ENCODE results near the gene PLAGL1.
A peak's percentile ranks its signal among the peaks of the same experiment; 100 is the strongest.
"Not testable (repeated sequence)": the region's sequence is repeated elsewhere in the genome, so short reads cannot be mapped to it uniquely, and the experiment has no call there.

Gene PLAGL1, protein sequence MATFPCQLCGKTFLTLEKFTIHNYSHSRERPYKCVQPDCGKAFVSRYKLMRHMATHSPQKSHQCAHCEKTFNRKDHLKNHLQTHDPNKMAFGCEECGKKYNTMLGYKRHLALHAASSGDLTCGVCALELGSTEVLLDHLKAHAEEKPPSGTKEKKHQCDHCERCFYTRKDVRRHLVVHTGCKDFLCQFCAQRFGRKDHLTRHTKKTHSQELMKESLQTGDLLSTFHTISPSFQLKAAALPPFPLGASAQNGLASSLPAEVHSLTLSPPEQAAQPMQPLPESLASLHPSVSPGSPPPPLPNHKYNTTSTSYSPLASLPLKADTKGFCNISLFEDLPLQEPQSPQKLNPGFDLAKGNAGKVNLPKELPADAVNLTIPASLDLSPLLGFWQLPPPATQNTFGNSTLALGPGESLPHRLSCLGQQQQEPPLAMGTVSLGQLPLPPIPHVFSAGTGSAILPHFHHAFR

DNA sequence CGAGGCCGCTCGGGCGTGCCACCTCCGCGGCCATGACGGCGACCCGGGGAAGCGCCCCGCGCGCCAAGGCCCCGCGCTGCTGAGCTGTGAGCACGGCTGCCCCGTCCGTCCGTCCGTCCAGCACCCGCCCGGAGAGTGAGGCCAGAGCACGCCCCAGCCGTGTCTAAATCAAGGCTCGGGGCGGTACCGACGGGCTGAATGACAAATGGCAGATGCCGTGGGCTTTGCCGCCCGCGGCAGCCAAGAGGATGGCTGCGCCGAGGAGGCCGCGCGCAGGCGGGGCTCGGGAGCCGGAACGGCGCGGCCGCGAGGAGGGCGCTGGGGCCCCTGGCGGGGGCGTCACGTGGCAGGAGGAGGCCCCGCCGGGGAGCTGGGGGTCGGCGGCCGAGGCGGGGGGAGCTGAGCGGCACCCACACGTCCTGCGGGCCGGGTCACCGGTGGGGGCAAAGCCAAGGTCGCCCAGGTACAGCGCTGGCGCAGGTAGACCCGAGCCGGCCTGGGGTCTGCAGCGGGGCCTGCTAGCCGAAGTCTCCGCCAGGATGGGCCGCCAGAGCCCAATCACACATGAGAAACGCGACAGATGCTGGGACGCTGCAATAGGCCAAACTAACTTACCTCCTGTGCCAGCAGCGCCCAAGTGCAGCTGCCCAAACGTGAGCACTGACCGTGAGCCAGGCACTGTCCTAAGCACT lies at the start of gene PLAGL1:
TSS of gene PLAGL1 (minus strand) at position 140 of the 692 bp plus-strand sequence. CDS start 60,123 bp downstream, outside the sequence.
- POLR2A ChIA-PET (ENCODE audit: low non-redundant PET) = no interaction called here
- peak within 1 kb of the TSS; percentile 65 for H3K27ac ChIP-seq
- DNase-seq (ENCODE audit: low spot score) = peak; percentile 28
- CTCF ChIA-PET = interaction anchor here (0.6 to 1.2 kb wide), 3 partner anchors 66 to 433 kb away, joined by 3 to 9 read pairs (median 4); no protein-coding TSS in a partner anchor
- TF ChIP-seq, protein P1, sequence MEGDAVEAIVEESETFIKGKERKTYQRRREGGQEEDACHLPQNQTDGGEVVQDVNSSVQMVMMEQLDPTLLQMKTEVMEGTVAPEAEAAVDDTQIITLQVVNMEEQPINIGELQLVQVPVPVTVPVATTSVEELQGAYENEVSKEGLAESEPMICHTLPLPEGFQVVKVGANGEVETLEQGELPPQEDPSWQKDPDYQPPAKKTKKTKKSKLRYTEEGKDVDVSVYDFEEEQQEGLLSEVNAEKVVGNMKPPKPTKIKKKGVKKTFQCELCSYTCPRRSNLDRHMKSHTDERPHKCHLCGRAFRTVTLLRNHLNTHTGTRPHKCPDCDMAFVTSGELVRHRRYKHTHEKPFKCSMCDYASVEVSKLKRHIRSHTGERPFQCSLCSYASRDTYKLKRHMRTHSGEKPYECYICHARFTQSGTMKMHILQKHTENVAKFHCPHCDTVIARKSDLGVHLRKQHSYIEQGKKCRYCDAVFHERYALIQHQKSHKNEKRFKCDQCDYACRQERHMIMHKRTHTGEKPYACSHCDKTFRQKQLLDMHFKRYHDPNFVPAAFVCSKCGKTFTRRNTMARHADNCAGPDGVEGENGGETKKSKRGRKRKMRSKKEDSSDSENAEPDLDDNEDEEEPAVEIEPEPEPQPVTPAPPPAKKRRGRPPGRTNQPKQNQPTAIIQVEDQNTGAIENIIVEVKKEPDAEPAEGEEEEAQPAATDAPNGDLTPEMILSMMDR (conservative IDR thresholded peaks at IDR 0.05; ENCODE audit: low read depth) = no peak

DNA sequence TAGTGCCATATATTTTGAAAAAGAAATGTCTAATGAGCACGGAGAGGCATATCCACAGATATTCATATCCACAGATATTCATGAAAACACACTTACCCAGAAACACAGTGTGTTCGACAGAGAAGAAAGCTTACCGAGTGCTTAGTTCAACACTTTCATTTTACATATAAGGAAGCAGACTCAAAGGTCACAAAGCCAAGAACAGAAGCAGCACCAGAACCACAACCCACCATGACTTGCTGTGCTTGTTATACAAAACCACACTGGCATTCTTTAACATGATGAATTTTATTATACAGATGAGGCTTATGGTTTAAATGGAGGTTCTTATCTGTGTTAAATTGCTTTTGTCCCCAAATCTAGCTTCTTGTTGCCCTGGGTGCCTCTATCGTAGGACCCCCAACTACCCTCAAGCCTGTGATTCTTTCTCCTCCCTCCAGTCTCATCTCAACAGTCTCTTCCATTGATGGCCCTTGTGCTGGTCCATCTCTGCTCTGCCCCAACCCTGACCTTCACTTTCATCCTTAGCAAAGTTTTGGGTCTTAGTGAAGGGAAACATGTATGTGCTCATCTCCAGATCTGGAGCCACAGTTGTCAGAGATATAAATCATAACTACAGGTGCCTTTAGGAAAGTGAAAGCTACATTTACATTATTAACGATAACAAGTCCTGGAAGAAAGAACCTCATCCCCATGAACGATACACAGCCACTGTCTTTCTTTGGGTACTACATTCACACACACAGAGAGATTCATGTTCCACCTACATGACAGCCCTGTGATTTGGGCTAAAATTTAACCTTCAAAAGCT lies 47.3 kb upstream of the PLAGL1 start:
- ChIA-PET CTCF (no interaction called here), POLR2A (ENCODE audit: low non-redundant PET) (no interaction called here)
- TF ChIP-seq, protein P1 (conservative IDR thresholded peaks at IDR 0.05; ENCODE audit: low read depth) = no peak
- no peak for DNase-seq (ENCODE audit: low spot score)
- no peak overlapping the region for H3K27ac ChIP-seq

DNA sequence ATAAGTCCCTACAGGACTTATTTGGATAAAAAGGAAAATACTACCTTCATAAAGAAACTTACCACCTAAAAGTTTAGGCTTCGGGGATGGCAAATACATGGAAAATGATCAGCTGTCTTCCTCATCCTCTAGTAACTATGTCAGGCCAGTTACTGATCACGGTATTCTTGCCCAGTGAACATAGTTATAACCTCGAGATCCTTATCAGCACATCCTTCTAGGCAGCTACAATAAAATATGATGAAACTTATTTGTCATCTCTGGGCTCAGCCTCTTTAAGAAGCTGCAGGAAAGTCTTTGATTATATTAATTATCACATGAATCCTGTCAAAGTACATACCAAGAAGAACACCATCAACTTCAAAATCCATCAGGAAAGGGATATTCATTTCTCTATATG lies 45.5 kb upstream of the PLAGL1 start:
- POLR2A ChIA-PET (ENCODE audit: low non-redundant PET) = no interaction called here
- TF ChIP-seq, protein P1 (conservative IDR thresholded peaks at IDR 0.05; ENCODE audit: low read depth) = no peak
- H3K27ac ChIP-seq = no peak overlapping the region
- DNase-seq (ENCODE audit: low spot score) = no peak
- CTCF ChIA-PET = no interaction called here

DNA sequence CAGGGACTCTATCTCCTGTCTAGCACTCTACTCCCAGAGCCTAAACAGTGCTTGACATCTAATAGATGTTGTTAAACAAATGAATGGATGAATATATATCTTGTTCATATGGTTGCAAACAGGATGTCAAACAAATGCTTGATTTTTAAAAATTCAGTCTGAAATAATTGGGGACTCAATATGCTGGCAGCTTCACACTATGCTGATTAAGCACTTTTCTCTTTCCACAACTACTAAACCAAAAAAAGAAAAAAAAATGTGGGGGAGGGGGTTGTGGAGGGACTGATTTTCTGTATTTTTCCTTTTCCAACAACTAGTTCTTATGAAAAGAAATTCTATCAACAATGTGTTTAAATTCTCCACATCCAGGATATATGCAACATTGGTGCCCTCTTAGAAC lies 44.4 kb upstream of the PLAGL1 start:
- DNase-seq (ENCODE audit: low spot score) = no peak
- ChIA-PET POLR2A (ENCODE audit: low non-redundant PET) (no interaction called here), CTCF (no interaction called here)
- H3K27ac ChIP-seq = no peak overlapping the region
- TF ChIP-seq, protein P1 (conservative IDR thresholded peaks at IDR 0.05; ENCODE audit: low read depth) = no peak

DNA sequence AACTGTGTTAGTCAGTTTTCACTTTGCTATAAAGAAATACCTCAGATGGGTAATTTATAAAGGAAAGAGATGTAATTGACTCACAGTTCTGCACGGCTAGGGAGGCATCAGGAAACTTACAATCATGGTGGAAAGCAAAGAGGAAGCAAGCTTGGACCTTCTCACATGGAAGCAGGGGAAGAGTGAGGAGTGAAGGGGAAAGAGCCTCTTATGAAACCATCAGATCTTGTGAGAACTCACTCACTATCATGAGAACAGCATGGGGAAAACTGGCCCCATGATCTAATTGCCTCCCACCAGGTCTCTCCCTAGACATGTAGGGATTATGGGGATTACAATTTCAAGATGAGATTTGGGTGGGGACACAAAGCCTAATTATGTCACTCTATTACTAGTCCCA lies 41.3 kb upstream of the PLAGL1 start:
- H3K27ac ChIP-seq = no peak overlapping the region
- no peak for DNase-seq (ENCODE audit: low spot score)
- CTCF ChIA-PET = no interaction called here
- POLR2A ChIA-PET (ENCODE audit: low non-redundant PET) = no interaction called here
- TF ChIP-seq, protein P1 (conservative IDR thresholded peaks at IDR 0.05; ENCODE audit: low read depth) = no peak

DNA sequence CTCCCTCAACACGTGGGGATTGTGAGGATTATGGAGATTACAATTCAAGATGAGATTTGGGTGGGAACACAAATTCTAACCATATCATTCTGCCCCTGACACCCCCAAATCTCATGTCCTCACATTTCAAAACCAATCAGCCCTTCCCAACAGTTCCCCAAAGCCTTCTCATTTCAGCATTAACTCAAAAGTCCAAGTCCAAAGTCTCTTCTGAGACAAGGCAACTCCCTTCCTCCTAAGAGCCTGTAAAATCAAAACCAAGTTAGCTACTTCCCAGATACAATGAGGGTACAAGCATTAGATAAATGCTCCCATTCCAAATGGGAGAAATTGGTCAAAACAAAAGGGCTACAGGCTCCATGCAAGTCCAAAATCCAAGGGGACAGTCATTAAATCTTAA lies 39.6 kb upstream of the PLAGL1 start:
- H3K27ac ChIP-seq = no peak overlapping the region
- TF ChIP-seq, protein P1 (conservative IDR thresholded peaks at IDR 0.05; ENCODE audit: low read depth) = no peak
- POLR2A ChIA-PET (ENCODE audit: low non-redundant PET) = no interaction called here
- CTCF ChIA-PET = no interaction called here
- no peak for DNase-seq (ENCODE audit: low spot score)

DNA sequence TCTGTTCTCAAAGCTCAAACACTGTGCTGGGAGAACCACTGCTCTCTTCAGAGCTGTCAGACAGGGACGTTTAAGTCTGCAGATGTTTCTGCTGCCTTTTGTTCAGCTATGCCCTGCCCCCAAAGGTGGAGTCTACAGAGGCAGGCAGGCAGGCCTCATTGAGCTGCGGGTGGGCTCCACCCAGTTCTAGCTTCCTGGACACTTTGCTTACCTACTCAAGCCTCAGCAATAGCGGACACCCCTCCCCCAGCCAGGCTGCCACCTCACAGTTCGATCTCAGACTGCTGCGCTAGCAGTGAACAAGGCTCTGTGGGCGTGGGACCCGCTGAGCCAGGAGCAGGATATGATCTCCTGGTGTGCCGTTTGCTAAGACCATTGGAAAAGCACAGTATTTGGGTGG lies 38.6 kb upstream of the PLAGL1 start:
- DNase-seq (ENCODE audit: low spot score); POLR2A ChIA-PET (ENCODE audit: low non-redundant PET); CTCF ChIA-PET; H3K27ac ChIP-seq: not testable (repeated sequence)

DNA sequence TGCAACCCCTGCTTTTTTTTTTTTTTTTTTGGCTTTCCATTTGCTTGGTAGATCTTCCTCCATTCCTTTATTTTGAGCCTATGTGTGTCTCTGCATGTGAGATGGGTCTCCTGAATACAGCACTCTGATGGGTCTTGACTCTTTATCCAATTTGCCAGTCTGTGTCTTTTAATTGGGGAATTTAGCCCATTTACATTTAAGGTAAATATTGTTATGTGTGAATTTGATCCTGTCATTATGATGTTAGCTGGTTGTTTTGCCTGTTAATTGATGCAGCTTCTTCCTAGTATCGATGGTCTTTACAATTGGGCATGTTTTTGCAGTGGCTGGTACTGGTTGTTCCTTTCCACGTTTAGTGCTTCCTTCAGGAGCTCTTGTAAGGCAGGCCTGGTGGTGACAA lies 36.9 kb upstream of the PLAGL1 start:
- POLR2A ChIA-PET (ENCODE audit: low non-redundant PET); H3K27ac ChIP-seq; CTCF ChIA-PET; DNase-seq (ENCODE audit: low spot score): not testable (repeated sequence)
